Activated T-cell treated with anti-CD3 and anti-CD28 coated beads, Interleukin-2, amount 50 U/mL, for 24 hours (primary cell): ENCODE results near the gene PICALM.
"Not testable (repeated sequence)": the region's sequence is repeated elsewhere in the genome, so short reads cannot be mapped to it uniquely, and the experiment has no call there.

ENCODE experiments used
- DNase-seq: peaks from one replicate; pipeline ENCODE4 v3.0.0-alpha.2; 2020
- H3K27ac Mint-ChIP-seq: 2 replicates; pipeline ENCODE4 v1.8.0; 2020; ENCODE audit warnings: mild to moderate bottlenecking, mixed read lengths
- H3K27me3 Mint-ChIP-seq: 2 replicates; pipeline ENCODE4 v1.8.0; 2020; ENCODE audit warnings: mixed read lengths
- H3K36me3 Mint-ChIP-seq: 2 replicates; pipeline ENCODE4 v1.8.0; 2020; ENCODE audit warnings: low read depth, mixed read lengths
- H3K4me1 Mint-ChIP-seq: 2 replicates; pipeline ENCODE4 v1.8.0; 2020; ENCODE audit warnings: low read depth, mixed read lengths
- H3K4me3 Mint-ChIP-seq: 2 replicates; pipeline ENCODE4 v1.8.0; 2020; ENCODE audit warnings: mild to moderate bottlenecking, moderate library complexity, mixed read lengths
- H3K9me3 Mint-ChIP-seq: 2 replicates; pipeline ENCODE4 v1.8.0; 2020; ENCODE audit warnings: mixed read lengths

PICALM gene, protein sequence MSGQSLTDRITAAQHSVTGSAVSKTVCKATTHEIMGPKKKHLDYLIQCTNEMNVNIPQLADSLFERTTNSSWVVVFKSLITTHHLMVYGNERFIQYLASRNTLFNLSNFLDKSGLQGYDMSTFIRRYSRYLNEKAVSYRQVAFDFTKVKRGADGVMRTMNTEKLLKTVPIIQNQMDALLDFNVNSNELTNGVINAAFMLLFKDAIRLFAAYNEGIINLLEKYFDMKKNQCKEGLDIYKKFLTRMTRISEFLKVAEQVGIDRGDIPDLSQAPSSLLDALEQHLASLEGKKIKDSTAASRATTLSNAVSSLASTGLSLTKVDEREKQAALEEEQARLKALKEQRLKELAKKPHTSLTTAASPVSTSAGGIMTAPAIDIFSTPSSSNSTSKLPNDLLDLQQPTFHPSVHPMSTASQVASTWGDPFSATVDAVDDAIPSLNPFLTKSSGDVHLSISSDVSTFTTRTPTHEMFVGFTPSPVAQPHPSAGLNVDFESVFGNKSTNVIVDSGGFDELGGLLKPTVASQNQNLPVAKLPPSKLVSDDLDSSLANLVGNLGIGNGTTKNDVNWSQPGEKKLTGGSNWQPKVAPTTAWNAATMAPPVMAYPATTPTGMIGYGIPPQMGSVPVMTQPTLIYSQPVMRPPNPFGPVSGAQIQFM

DNA sequence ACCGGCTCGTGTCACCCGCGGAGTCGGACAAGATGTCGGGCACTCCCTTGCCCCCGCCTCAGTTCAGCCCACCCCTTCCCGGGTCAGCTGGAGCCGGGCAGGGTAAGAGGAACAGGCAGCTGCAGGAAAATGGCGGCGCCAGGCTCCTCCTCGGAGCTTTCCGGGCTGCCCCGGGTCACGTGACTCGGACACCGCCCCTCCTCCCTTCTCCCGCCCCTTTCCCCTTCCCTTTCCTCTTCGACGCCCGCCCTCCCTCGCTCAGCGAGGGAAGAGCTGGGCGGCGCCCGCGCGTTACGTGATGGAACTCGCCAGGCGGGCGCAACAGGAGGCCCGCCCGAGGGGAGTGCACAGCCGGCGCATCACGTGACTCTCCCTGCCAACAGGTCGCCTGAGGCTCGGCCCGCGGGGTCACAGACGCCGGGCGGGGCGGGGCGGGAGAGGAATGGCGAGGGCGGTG, at the start of gene PICALM:
TSS of gene PICALM (minus strand) at position 134 of the 457 bp plus-strand sequence. CDS start 304 bp downstream, outside the sequence.
- peak within 1 kb of the TSS; percentile 95 for H3K4me3 Mint-ChIP-seq
- H3K4me1 Mint-ChIP-seq, result peaks cover 29% of the 10 kb centered on the region
- DNase-seq, result peak; percentile 96
- H3K27me3 Mint-ChIP-seq, result no peaks in the 10 kb centered on the region
- peak within 1 kb of the TSS; percentile 97 for H3K27ac Mint-ChIP-seq
- no peaks in the 10 kb centered on the region for H3K9me3 Mint-ChIP-seq
- H3K36me3 Mint-ChIP-seq, result peaks cover 42% of the 10 kb centered on the region

GRCh38 chr11:86118253-86118652, 49.4 kb upstream of the PICALM start:
- Mint-ChIP-seq H3K4me3 (no peak overlapping the region), H3K9me3 (no peaks in the 10 kb centered on the region), H3K27ac (peak overlapping the region; percentile 27), H3K27me3 (peaks cover 3% of the 10 kb centered on the region), H3K36me3 (no peaks in the 10 kb centered on the region), H3K4me1 (peaks cover 37% of the 10 kb centered on the region)
- no peak for DNase-seq

GRCh38 chr11:86117712-86118063, 48.8 kb upstream of the PICALM start:
- H3K27ac Mint-ChIP-seq, result peak overlapping the region; percentile 83

DNA sequence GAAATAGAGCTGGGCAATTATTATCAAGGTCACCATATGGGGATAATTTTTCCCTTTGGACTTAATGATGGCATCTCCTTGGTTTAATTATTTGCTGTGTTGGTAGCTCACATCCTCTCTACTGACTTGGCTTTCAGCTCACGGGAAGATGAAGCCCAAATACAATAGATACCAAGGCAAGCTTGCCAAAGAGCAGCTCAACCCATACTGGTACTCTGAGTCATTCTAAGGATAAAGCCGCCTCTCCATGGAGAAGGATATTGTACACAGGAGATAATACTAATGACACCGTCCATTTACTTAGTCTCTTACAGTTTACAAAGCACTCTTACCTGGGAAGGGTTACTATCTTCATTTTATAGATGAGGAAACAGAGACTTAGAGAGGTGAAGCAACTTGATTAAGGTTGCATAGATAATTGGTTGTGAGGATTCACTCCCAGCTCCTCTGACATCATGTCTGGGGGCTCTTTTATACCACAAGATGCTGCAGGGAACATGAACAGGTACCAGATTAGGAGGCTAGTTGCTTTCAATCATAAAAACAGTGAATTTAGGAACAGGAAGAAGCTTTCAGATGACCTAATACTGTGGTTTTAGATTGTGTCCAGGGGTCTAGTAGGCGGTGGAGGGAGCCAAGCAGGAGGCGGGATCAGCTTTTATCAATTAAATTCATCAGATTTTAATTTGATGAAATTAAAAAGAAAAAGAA, 48.3 kb upstream of the PICALM start:
- Mint-ChIP-seq H3K4me3 (no peak overlapping the region), H3K36me3 (no peaks in the 10 kb centered on the region), H3K4me1 (peaks cover 35% of the 10 kb centered on the region), H3K27ac (peak overlapping the region; percentile 83), H3K9me3 (no peaks in the 10 kb centered on the region), H3K27me3 (peaks cover 3% of the 10 kb centered on the region)
- no peak for DNase-seq

More at GRCh38 chr11:86117712-86118063, 48.8 kb upstream of the PICALM start:
- Mint-ChIP-seq H3K4me3 (no peak overlapping the region), H3K9me3 (no peaks in the 10 kb centered on the region), H3K27me3 (peaks cover 3% of the 10 kb centered on the region), H3K36me3 (no peaks in the 10 kb centered on the region), H3K4me1 (peaks cover 35% of the 10 kb centered on the region)
- DNase-seq, result no peak

GRCh38 chr11:86116386-86116726, 47.5 kb upstream of the PICALM start:
- H3K27me3 Mint-ChIP-seq, result peaks cover 3% of the 10 kb centered on the region
- peak overlapping the region; percentile 83 for H3K27ac Mint-ChIP-seq
- peak; percentile 36 for DNase-seq
- H3K4me1 Mint-ChIP-seq, result peaks cover 35% of the 10 kb centered on the region
- no peaks in the 10 kb centered on the region for H3K9me3 Mint-ChIP-seq
- H3K36me3 Mint-ChIP-seq, result no peaks in the 10 kb centered on the region
- H3K4me3 Mint-ChIP-seq, result peak overlapping the region; percentile 42

DNA sequence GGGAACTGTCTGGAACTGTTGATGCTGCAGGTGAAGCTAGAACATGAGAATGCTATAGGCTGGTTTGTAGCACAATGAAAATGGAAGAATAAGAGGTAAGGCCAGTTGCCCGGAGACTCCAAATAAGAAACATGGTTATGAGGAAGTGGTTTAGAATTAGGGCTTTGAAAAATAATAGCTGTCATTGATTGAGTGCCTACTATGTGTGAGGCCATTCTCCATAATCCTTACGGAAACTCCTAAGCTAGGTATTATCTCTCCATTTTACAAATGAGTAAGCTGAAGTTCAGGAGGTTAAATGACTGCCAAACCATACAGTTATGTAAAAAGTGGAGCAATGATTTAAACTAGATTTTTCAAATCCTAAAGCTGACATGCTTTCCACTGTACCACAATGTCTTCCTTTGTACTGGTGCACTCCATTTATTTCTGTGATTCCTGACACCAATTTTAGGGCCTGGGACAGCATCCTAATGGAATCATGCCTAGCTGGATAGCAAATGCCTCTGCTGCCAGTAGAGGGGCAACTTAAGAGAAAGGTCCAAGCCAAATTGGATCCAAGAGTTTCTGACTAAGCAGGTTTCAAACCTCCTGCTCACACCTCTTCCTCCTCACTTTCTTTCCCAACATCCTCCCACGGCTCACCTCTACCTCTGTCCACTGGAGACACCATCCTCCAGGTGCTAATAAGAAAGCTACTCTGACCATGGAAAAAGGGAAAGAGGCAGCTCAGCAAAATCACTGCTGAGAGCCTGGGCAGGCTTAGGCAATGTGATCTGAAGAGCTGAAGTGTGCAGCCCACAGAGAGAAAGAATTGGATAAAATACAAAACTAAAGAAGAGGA, 46.9 kb upstream of the PICALM start:
- H3K4me3 Mint-ChIP-seq, result peak overlapping the region; percentile 42
- H3K4me1 Mint-ChIP-seq, result peaks cover 35% of the 10 kb centered on the region
- peak; percentile 36 for DNase-seq
- H3K9me3 Mint-ChIP-seq, result no peaks in the 10 kb centered on the region
- H3K36me3 Mint-ChIP-seq, result no peaks in the 10 kb centered on the region
- H3K27ac Mint-ChIP-seq, result peak overlapping the region; percentile 83
- peaks cover 3% of the 10 kb centered on the region for H3K27me3 Mint-ChIP-seq

GRCh38 chr11:86108890-86109638, 40.2 kb upstream of the PICALM start:
- DNase-seq, result no peak
- H3K4me1 Mint-ChIP-seq, result peaks cover 5% of the 10 kb centered on the region
- no peaks in the 10 kb centered on the region for H3K36me3 Mint-ChIP-seq
- no peaks in the 10 kb centered on the region for H3K9me3 Mint-ChIP-seq
- H3K27ac Mint-ChIP-seq, result peak overlapping the region; percentile 0
- H3K4me3 Mint-ChIP-seq, result no peak overlapping the region
- no peaks in the 10 kb centered on the region for H3K27me3 Mint-ChIP-seq

GRCh38 chr11:86108191-86108590, 39.3 kb upstream of the PICALM start:
- Mint-ChIP-seq H3K27me3 (no peaks in the 10 kb centered on the region), H3K4me1 (peaks cover 5% of the 10 kb centered on the region), H3K36me3 (no peaks in the 10 kb centered on the region), H3K4me3 (no peak overlapping the region), H3K27ac (peak overlapping the region; percentile 5), H3K9me3 (no peaks in the 10 kb centered on the region)
- no peak for DNase-seq

DNA sequence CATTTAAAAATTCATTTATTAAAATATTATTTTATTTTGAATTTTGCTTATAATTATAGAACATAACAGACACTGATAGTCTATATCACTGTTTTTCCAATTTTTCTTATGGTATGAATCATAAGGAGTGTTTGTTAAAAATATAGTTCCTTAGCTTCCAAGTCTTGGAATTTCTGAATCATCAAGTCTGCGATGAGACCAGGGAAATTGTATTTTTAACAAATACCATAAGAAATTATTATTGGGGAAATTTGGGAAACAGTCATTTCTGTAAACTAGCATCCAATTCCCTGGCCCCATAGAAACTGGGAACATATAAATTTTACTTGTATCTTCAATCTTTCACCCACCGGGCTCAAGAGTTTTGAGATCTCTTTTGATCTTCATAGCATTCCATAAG, 38.0 kb upstream of the PICALM start:
- Mint-ChIP-seq H3K9me3 (no peaks in the 10 kb centered on the region), H3K27ac (no peak overlapping the region), H3K27me3 (peaks cover 2% of the 10 kb centered on the region), H3K4me3 (no peak overlapping the region), H3K4me1 (peaks cover 5% of the 10 kb centered on the region), H3K36me3 (no peaks in the 10 kb centered on the region)
- DNase-seq, result no peak

GRCh38 chr11:86106031-86106430, 37.1 kb upstream of the PICALM start:
- not testable (repeated sequence) for H3K4me1 Mint-ChIP-seq, DNase-seq, H3K4me3 Mint-ChIP-seq, H3K9me3 Mint-ChIP-seq, H3K27me3 Mint-ChIP-seq, H3K27ac Mint-ChIP-seq, H3K36me3 Mint-ChIP-seq

- not testable (repeated sequence) for H3K4me3 Mint-ChIP-seq, H3K27me3 Mint-ChIP-seq, DNase-seq, H3K4me1 Mint-ChIP-seq, H3K27ac Mint-ChIP-seq, H3K9me3 Mint-ChIP-seq, H3K36me3 Mint-ChIP-seq
Observed at GRCh38 chr11:86105601-86106000, 36.7 kb upstream of the PICALM start.

DNA sequence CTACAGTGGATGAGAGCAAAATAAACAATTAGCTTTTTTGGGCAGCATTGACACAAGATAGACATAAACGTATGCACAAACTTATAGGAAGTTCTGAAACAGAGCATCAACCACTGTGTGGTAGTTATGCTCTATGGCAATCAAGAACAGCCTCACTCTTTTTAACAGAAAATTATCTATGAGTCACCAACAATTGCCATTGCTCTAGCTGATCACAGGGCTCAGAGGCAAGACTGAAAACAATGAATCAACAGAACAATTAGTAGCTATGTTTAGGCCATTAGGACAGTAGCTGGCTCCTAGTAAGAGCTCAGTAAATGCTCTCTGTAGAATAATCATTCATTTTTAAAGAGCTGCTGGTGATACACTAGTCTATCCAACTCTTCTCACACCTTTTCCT, 34.9 kb upstream of the PICALM start:
- Mint-ChIP-seq H3K4me1 (peaks cover 8% of the 10 kb centered on the region), H3K36me3 (no peaks in the 10 kb centered on the region), H3K27ac (no peak overlapping the region), H3K4me3 (no peak overlapping the region), H3K9me3 (no peaks in the 10 kb centered on the region), H3K27me3 (peaks cover 2% of the 10 kb centered on the region)
- DNase-seq, result no peak

- DNase-seq, result no peak
- no peaks in the 10 kb centered on the region for H3K9me3 Mint-ChIP-seq
- no peaks in the 10 kb centered on the region for H3K36me3 Mint-ChIP-seq
- peaks cover 3% of the 10 kb centered on the region for H3K4me1 Mint-ChIP-seq
- no peak overlapping the region for H3K4me3 Mint-ChIP-seq
- H3K27me3 Mint-ChIP-seq, result peaks cover 2% of the 10 kb centered on the region
- no peak overlapping the region for H3K27ac Mint-ChIP-seq
Observed at GRCh38 chr11:86101941-86102407, 33.1 kb upstream of the PICALM start.
